Measurements from ENCODE around the gene MMP28.

MMP28 gene

DNA sequence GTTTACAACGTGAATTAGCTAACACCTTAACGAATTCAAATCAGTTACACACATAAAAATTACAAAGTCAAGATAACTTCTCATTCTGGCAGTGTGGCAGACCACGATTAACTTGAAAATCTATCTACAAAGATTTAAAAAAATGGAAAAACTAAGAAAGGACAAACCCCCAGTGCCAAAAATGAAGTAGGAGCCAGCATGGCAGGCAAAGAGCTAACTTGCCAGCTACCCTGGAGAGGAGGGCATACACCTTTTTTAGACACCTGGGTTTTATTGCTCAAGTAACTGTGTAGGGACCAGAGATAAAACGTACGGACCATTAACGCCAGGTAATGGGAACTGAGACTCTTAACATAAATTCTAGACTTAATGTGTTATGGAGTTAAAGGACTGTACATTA, 16.3 kb upstream of the MMP28 start:
- H3K9me3 ChIP-seq (ENCODE audit: control insufficient read depth, insufficient read depth, low read length): no peaks in the 10 kb centered on the region
- H3K4me2 ChIP-seq (ENCODE audit: low read length): peak overlapping the region; percentile 87
- peaks cover 33% of the 10 kb centered on the region for H3K4me1 ChIP-seq (ENCODE audit: control insufficient read depth, low read length)
- peaks cover 6% of the 10 kb centered on the region for H3F3A ChIP-seq (ENCODE audit: control insufficient read depth, insufficient read depth)
- H4K20me1 ChIP-seq (ENCODE audit: control insufficient read depth, insufficient read depth, low read depth, low read length): peaks cover 49% of the 10 kb centered on the region
- no peaks in the 10 kb centered on the region for H3K9me2 ChIP-seq (replicated peaks; ENCODE audit: control insufficient read depth, low read length)
- peaks cover 71% of the 10 kb centered on the region for H3K36me3 ChIP-seq (ENCODE audit: control insufficient read depth, low read length)
- TF ChIP-seq, protein P1, sequence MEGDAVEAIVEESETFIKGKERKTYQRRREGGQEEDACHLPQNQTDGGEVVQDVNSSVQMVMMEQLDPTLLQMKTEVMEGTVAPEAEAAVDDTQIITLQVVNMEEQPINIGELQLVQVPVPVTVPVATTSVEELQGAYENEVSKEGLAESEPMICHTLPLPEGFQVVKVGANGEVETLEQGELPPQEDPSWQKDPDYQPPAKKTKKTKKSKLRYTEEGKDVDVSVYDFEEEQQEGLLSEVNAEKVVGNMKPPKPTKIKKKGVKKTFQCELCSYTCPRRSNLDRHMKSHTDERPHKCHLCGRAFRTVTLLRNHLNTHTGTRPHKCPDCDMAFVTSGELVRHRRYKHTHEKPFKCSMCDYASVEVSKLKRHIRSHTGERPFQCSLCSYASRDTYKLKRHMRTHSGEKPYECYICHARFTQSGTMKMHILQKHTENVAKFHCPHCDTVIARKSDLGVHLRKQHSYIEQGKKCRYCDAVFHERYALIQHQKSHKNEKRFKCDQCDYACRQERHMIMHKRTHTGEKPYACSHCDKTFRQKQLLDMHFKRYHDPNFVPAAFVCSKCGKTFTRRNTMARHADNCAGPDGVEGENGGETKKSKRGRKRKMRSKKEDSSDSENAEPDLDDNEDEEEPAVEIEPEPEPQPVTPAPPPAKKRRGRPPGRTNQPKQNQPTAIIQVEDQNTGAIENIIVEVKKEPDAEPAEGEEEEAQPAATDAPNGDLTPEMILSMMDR (IDR thresholded peaks at IDR 0.05; ENCODE audit: low read depth, low read length, poor library complexity, severe bottlenecking): no peak
- TF ChIP-seq EZH2phosphoT487 (IDR thresholded peaks at IDR 0.05; ENCODE audit: borderline replicate concordance, low read length): no peak
- H3K27ac ChIP-seq (ENCODE audit: low read depth, low read length): no peak overlapping the region
- H3K4me3 ChIP-seq (ENCODE audit: low read length): peak overlapping the region; percentile 88; the same call in 1 of the 2 replicates
- peaks cover 79% of the 10 kb centered on the region for H3K79me2 ChIP-seq (ENCODE audit: control insufficient read depth, low read length)
- no peaks in the 10 kb centered on the region for H3K27me3 ChIP-seq (ENCODE audit: control insufficient read depth, low read length)

DNA sequence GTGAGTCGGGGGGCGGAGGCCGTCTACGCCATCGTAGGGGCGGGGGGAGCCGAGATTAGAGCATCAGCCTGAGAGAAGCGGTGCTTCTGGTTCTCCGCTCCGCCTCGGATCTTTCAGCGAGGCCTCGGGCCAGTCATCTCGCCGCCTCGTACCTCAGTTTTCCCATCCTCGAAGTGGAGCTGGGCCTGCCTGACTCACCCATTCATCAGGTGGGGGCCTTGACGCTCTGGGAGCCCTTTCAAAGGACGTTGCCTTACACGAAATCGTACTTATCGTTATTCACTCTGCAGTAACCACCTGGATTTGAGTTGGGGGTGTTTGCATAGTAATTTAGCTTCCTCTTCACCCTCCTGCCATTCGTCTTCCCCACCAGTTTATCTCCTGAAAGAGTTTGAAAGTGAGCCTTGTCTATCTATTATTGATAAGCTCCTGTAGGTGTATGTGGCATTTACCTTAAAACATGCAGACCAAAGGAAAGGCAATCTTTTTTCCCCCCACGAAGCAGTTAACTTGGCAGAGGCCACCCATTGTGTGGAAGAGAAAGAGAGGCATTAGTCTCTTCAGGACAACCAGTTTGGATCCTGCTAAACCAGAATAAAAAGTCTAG, 14.5 kb upstream of the MMP28 start:
- Histone ChIP-seq H3K36me3 (ENCODE audit: control insufficient read depth, low read length) (peaks cover 53% of the 10 kb centered on the region), H3K79me2 (ENCODE audit: control insufficient read depth, low read length) (peaks cover 61% of the 10 kb centered on the region), H3K4me3 (ENCODE audit: low read length) (peak overlapping the region; percentile 88), H3F3A (ENCODE audit: control insufficient read depth, insufficient read depth) (peaks cover 2% of the 10 kb centered on the region), H4K20me1 (ENCODE audit: control insufficient read depth, insufficient read depth, low read depth, low read length) (peaks cover 38% of the 10 kb centered on the region), H3K9me2 (replicated peaks; ENCODE audit: control insufficient read depth, low read length) (no peaks in the 10 kb centered on the region), H3K27me3 (ENCODE audit: control insufficient read depth, low read length) (no peaks in the 10 kb centered on the region), H3K4me2 (ENCODE audit: low read length) (peak overlapping the region; percentile 87), H3K27ac (ENCODE audit: low read depth, low read length) (peak overlapping the region; percentile 87), H3K9me3 (ENCODE audit: control insufficient read depth, insufficient read depth, low read length) (no peaks in the 10 kb centered on the region), H3K4me1 (ENCODE audit: control insufficient read depth, low read length) (peaks cover 34% of the 10 kb centered on the region)
- TF ChIP-seq EZH2phosphoT487 (IDR thresholded peaks at IDR 0.05; ENCODE audit: borderline replicate concordance, low read length): no peak
- TF ChIP-seq, protein P1 (IDR thresholded peaks at IDR 0.05; ENCODE audit: low read depth, low read length, poor library complexity, severe bottlenecking): no peak

DNA sequence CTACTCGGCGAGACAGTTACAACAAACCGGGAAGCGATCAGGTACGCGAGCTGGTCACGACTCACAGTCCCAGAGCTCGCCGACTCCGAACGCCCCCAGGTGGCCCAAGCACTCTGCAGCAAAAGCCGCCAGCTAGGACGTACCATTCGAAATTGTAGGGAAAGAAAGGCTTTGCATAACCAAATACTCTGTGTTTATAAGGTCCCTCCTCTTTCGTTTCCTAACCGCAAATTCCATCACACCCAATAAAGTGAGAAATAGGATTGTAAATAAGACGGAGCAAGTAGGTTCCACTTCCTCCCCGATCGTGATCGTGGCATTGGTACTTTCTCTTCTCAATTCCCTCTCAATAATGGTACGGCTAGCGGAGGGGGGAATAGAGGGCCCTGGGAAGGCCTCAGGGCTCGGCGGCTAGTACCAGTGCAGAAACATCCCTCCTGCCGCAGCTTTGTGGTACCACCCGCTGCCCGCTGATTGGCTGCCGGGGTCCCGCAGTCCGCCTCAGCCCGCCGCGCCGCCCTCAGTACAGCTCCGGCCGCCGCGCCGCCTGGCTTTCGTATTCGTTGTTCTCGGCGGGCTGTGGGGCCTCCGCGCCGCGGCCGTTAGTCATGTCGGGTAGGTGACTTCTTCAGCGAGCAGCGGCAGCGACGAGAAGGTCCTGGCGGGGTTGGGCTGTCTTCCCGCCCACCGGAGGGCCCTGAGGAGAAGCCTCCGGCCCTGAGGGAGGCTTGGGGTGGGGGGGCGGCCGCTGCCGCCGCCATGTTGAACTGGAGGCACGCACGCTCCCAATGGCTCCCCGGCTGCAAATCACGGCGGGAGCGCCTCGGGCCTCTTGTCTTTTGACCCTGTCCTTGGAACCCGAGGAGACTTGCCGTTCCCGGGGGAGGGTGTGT, 13.8 kb upstream of the MMP28 start, which contains the start of gene TAF15:
Gene TAF15 (plus strand): TSS at position 523 of the 893 bp plus-strand sequence. CDS start 86 bp downstream, at position 609.
- H3K9me3 ChIP-seq (ENCODE audit: control insufficient read depth, insufficient read depth, low read length): no peaks in the 10 kb centered on the region
- TF ChIP-seq, protein P1 (IDR thresholded peaks at IDR 0.05; ENCODE audit: low read depth, low read length, poor library complexity, severe bottlenecking): peak; percentile 88
- no peak for TF ChIP-seq EZH2phosphoT487 (IDR thresholded peaks at IDR 0.05; ENCODE audit: borderline replicate concordance, low read length)
- peak within 1 kb of the TSS; percentile 87 for H3K4me2 ChIP-seq (ENCODE audit: low read length)
- H4K20me1 ChIP-seq (ENCODE audit: control insufficient read depth, insufficient read depth, low read depth, low read length): peaks cover 37% of the 10 kb centered on the region
- H3K27me3 ChIP-seq (ENCODE audit: control insufficient read depth, low read length): no peaks in the 10 kb centered on the region
- peak within 1 kb of the TSS; percentile 87 for H3K27ac ChIP-seq (ENCODE audit: low read depth, low read length)
- H3F3A ChIP-seq (ENCODE audit: control insufficient read depth, insufficient read depth): no peaks in the 10 kb centered on the region
- peaks cover 54% of the 10 kb centered on the region for H3K79me2 ChIP-seq (ENCODE audit: control insufficient read depth, low read length)
- H3K9me2 ChIP-seq (replicated peaks; ENCODE audit: control insufficient read depth, low read length): no peaks in the 10 kb centered on the region
- peaks cover 47% of the 10 kb centered on the region for H3K36me3 ChIP-seq (ENCODE audit: control insufficient read depth, low read length)
- peaks cover 36% of the 10 kb centered on the region for H3K4me1 ChIP-seq (ENCODE audit: control insufficient read depth, low read length)
- H3K4me3 ChIP-seq (ENCODE audit: low read length): peak within 1 kb of the TSS; percentile 88
